Esophagus squamous epithelium (tissue), 4 donors: ENCODE results near the gene CTNND2.

Experiments
- POLR2A ChIP-seq, 4 donors: fragments of 450-650 bp; IDR thresholded peaks; one replicate each; pipeline ENCODE4 v1.6.1; 2017; ENCODE audit warnings: antibody characterized with exemption in 4 of 4, mild to moderate bottlenecking in 4 of 4, moderate library complexity in 3 of 4
- TF ChIP-seq, protein P1 (sequence below), 6 experiments: fragments of 450-650 bp in 4 of 6; fragments of 200-600 bp in 2 of 6; sonication (generic) in 2 of 6; IDR thresholded peaks; one replicate each; pipeline ENCODE4 v1.5.1; 2016 to 2019; ENCODE audit warnings: antibody characterized with exemption in 6 of 6, mild to moderate bottlenecking in 4 of 6, moderate library complexity in 4 of 6

DNA sequence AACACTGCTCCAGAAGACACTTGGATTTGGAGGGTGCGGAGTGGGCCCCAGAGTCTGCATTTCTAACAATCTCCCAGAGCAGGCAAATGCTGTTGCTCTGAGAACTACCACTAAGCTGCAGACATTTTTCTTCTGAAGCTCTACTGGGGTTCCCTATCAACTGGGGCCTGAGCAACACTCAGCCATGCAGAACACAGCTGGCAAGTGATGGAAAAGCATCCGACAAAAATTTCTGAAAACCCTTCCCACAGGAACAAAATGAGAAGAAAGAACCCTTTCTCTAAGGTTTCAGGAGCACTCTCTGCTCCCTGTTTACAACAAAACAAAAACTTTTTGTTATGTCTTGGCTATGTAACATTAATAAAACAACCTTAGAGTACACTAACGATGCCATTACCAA lies 516.9 kb downstream of the CTNND2 start:
- TF ChIP-seq, protein P1, sequence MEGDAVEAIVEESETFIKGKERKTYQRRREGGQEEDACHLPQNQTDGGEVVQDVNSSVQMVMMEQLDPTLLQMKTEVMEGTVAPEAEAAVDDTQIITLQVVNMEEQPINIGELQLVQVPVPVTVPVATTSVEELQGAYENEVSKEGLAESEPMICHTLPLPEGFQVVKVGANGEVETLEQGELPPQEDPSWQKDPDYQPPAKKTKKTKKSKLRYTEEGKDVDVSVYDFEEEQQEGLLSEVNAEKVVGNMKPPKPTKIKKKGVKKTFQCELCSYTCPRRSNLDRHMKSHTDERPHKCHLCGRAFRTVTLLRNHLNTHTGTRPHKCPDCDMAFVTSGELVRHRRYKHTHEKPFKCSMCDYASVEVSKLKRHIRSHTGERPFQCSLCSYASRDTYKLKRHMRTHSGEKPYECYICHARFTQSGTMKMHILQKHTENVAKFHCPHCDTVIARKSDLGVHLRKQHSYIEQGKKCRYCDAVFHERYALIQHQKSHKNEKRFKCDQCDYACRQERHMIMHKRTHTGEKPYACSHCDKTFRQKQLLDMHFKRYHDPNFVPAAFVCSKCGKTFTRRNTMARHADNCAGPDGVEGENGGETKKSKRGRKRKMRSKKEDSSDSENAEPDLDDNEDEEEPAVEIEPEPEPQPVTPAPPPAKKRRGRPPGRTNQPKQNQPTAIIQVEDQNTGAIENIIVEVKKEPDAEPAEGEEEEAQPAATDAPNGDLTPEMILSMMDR (IDR thresholded peaks at IDR 0.05): no peak
- no peak for TF ChIP-seq POLR2A (IDR thresholded peaks at IDR 0.05)
